GM23338 (cell line): Measurements from ENCODE around the gene LMNTD2. TPM values are rescaled to one million over a fixed set of nuclear protein-coding genes. Genes with fewer than 3 reads are reported as not detected.

Experiments used
- ATAC-seq: fragments of 200-7000 bp; cut with Tn5 transposase; 3 replicates; pipeline ENCODE4 v1.9.1; 2020
- DNase-seq: peaks from one replicate; pipeline ENCODE4 v3.0.0-alpha.2; 2015; ENCODE audit warnings: low spot score
- H2AFZ ChIP-seq: fragments of 200-600 bp; sonication (generic); 2 replicates; pipeline ENCODE4 v1.8.0; 2016; ENCODE audit warnings: antibody characterized with exemption, mild to moderate bottlenecking, moderate library complexity
- H3F3A ChIP-seq: fragments of 200-600 bp; sonication (generic); replicated peaks from 2 replicates; pipeline ENCODE4 v1.8.0; 2017; ENCODE audit warnings: antibody characterized with exemption, mixed run types, low read depth
- H3K27ac ChIP-seq: fragments of 200-600 bp; sonication (generic); 2 replicates; pipeline ENCODE4 v1.6.1; 2016; ENCODE audit warnings: low read depth
- H3K27me3 ChIP-seq: fragments of 200-600 bp; sonication (generic); 2 replicates; pipeline ENCODE4 v1.8.0; 2016; ENCODE audit warnings: mild to moderate bottlenecking, mixed run types, moderate library complexity; ENCODE audit not compliant: insufficient read depth
- H3K36me3 ChIP-seq: fragments of 200-600 bp; sonication (generic); 2 replicates; pipeline ENCODE4 v1.8.0; 2016; ENCODE audit warnings: mild to moderate bottlenecking; ENCODE audit not compliant: insufficient read depth
- H3K4me1 ChIP-seq: fragments of 200-600 bp; sonication (generic); 2 replicates; pipeline ENCODE4 v1.8.0; 2016; ENCODE audit warnings: mild to moderate bottlenecking, moderate library complexity; ENCODE audit not compliant: insufficient read depth
- H3K4me2 ChIP-seq: fragments of 200-600 bp; sonication (generic); 2 replicates; pipeline ENCODE4 v1.7.1; 2017; ENCODE audit warnings: mixed run types
- H3K4me3 ChIP-seq: fragments of 200-600 bp; sonication (generic); 2 replicates; pipeline ENCODE4 v1.6.1; 2016; ENCODE audit warnings: mixed run types
- H3K79me2 ChIP-seq: fragments of 200-600 bp; sonication (generic); replicated peaks from 2 replicates; pipeline ENCODE4 v1.8.0; 2017; ENCODE audit warnings: mild to moderate bottlenecking; ENCODE audit not compliant: insufficient read depth
- H3K9me2 ChIP-seq: fragments of 200-600 bp; sonication (generic); 2 replicates; pipeline ENCODE4 v1.8.0; 2017; ENCODE audit not compliant: insufficient read depth
- H4K20me1 ChIP-seq: fragments of 200-600 bp; sonication (generic); replicated peaks from 2 replicates; pipeline ENCODE4 v1.8.0; 2017; ENCODE audit warnings: mild to moderate bottlenecking; ENCODE audit not compliant: insufficient read depth
- H3K27ac Mint-ChIP-seq: 2 replicates; pipeline ENCODE4 v1.8.0; 2020; ENCODE audit warnings: inconsistent platforms, mild to moderate bottlenecking, moderate library complexity, mixed read lengths
- H3K27me3 Mint-ChIP-seq: 3 replicates; pipeline ENCODE4 v1.8.0; 2022; ENCODE audit warnings: low read depth, mild to moderate bottlenecking, moderate library complexity, mixed read lengths, inconsistent platforms; ENCODE audit not compliant: insufficient read depth, poor library complexity
- H3K36me3 Mint-ChIP-seq: 3 replicates; pipeline ENCODE4 v1.8.0; 2021; ENCODE audit warnings: low read depth, mild to moderate bottlenecking, inconsistent platforms, moderate library complexity, mixed read lengths
- H3K4me1 Mint-ChIP-seq: 3 replicates; pipeline ENCODE4 v1.8.0; 2020; ENCODE audit warnings: mild to moderate bottlenecking, inconsistent platforms, mixed read lengths
- H3K4me3 Mint-ChIP-seq: 3 replicates; pipeline ENCODE4 v1.8.0; 2021; ENCODE audit warnings: moderate library complexity, mild to moderate bottlenecking, inconsistent platforms, mixed read lengths
- H3K9me3 Mint-ChIP-seq: 3 replicates; pipeline ENCODE4 v1.8.0; 2020; ENCODE audit warnings: moderate library complexity, mild to moderate bottlenecking, inconsistent platforms, mixed read lengths
- CREB1 ChIP-seq: fragments of 250-450 bp; sonication (Bioruptor Pico); IDR thresholded peaks from 2 replicates; pipeline ENCODE4 v1.5.0; 2020; ENCODE audit warnings: low read depth, mild to moderate bottlenecking, moderate library complexity
- EZH2phosphoT487 ChIP-seq: fragments of 200-600 bp; sonication (generic); IDR thresholded peaks from one replicate; pipeline ENCODE4 v1.8.1; 2018; ENCODE audit warnings: antibody characterized with exemption; ENCODE audit not compliant: unreplicated experiment
- POLR2AphosphoS5 ChIP-seq: IDR thresholded peaks from 2 replicates; pipeline ENCODE4 v1.6.1; 2016; ENCODE audit warnings: antibody characterized with exemption, low read depth
- STAT1 ChIP-seq: IDR thresholded peaks from one replicate; pipeline ENCODE4 v1.6.1; 2016; ENCODE audit warnings: antibody characterized with exemption; ENCODE audit not compliant: unreplicated experiment
- ZNF331 ChIP-seq: fragments of 250-450 bp; sonication (Bioruptor Pico); IDR thresholded peaks from 2 replicates; pipeline ENCODE4 v1.5.0; 2020; ENCODE audit warnings: low read depth, mild to moderate bottlenecking, moderate library complexity
- polyA plus RNA-seq: library from polyadenylated mRNA; unstranded; fragments of >200 nt; fragmentation: Nextera tagmentation; extraction: Ambion mirVana; gene quantifications from 2 replicates; pipeline ENCODE4 v1.2.1, GENCODE V29; 2016
- total RNA-seq: library from RNA; depleted of rRNA; stranded (reverse); fragments of >200 nt; shearing (Covaris generic); gene quantifications from 2 replicates; pipeline ENCODE4 v1.2.3, GENCODE V29; 2014
- TF ChIP-seq, protein P1 (sequence below): IDR thresholded peaks from 2 replicates; pipeline ENCODE4 v1.6.1; 2016; ENCODE audit warnings: antibody characterized with exemption
- TF ChIP-seq, protein P2 (sequence below), 2 experiments: fragments of 200-600 bp in 1 of 2; sonication (generic) in 1 of 2; conservative IDR thresholded peaks; 2 replicates each; pipeline versions ENCODE4 v1.5.1 to v1.6.1; 2016 to 2017; ENCODE audit warnings: antibody characterized with exemption in 2 of 2, low read depth in 2 of 2, mild to moderate bottlenecking in 2 of 2, moderate library complexity in 1 of 2
- TF ChIP-seq, protein P3 (sequence below): fragments of 250-450 bp; sonication (Bioruptor Pico); IDR thresholded peaks from 2 replicates; pipeline ENCODE4 v1.5.0; 2020; ENCODE audit warnings: mild to moderate bottlenecking, moderate library complexity
- TF ChIP-seq, protein P4 (sequence below): IDR thresholded peaks from one replicate; pipeline ENCODE4 v1.6.1; 2018; ENCODE audit warnings: antibody characterized with exemption; ENCODE audit not compliant: unreplicated experiment

LMNTD2 gene
- total and polyA plus RNA-seq, 2 experiments from 2014 or later, result 1.3 to 2.1 TPM

DNA sequence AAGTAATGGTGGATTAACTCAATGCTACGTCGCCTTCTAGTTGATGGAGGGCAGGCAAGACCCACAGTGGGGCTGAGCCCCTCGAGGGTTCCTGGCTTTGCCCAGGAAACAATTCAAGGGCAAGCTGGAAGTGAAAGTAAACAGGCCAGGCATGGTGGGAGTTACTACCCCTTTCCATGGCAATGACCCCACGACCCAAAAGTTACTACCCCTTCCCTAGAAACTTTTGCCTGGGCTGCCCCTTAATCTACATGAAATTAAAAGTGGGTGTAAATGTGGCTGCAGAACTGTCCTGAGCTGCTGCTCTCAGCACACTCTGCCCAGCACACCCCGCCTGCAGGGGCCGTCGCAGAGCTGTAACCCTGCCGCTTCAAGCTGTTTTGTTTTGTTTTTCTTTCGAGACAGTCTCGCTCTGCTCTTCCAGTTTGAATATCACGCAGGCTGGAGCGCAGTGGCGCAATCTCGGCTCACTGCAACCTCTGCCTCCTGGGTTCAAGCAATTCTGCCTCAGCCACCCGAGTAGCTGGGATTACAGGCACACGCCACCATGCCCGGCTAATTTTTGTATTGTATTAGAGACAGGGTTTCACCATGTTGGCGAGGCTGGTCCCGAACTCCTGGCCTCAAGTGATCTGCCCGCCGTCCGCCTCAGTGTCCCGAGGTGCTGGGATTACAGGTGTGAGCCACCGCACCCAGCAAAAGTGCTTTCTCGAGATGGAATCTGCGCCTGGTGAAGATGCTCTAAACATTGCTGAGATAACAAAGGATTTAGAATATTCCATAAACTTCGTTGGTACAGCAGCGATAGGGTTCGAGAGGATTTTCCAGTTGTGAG is 47.6 kb downstream of the LMNTD2 start (continued):
- TF ChIP-seq EZH2phosphoT487 (no peak), CREB1 (no peak), ZNF331 (no peak), POLR2AphosphoS5 (no peak), STAT1 (no peak)
- TF ChIP-seq, protein P1, sequence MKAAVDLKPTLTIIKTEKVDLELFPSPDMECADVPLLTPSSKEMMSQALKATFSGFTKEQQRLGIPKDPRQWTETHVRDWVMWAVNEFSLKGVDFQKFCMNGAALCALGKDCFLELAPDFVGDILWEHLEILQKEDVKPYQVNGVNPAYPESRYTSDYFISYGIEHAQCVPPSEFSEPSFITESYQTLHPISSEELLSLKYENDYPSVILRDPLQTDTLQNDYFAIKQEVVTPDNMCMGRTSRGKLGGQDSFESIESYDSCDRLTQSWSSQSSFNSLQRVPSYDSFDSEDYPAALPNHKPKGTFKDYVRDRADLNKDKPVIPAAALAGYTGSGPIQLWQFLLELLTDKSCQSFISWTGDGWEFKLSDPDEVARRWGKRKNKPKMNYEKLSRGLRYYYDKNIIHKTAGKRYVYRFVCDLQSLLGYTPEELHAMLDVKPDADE, result no peak
- TF ChIP-seq, protein P2, sequence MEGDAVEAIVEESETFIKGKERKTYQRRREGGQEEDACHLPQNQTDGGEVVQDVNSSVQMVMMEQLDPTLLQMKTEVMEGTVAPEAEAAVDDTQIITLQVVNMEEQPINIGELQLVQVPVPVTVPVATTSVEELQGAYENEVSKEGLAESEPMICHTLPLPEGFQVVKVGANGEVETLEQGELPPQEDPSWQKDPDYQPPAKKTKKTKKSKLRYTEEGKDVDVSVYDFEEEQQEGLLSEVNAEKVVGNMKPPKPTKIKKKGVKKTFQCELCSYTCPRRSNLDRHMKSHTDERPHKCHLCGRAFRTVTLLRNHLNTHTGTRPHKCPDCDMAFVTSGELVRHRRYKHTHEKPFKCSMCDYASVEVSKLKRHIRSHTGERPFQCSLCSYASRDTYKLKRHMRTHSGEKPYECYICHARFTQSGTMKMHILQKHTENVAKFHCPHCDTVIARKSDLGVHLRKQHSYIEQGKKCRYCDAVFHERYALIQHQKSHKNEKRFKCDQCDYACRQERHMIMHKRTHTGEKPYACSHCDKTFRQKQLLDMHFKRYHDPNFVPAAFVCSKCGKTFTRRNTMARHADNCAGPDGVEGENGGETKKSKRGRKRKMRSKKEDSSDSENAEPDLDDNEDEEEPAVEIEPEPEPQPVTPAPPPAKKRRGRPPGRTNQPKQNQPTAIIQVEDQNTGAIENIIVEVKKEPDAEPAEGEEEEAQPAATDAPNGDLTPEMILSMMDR (conservative IDR thresholded peaks at IDR 0.05; ENCODE audit: low read depth in 2 of 2), result no peak

DNA sequence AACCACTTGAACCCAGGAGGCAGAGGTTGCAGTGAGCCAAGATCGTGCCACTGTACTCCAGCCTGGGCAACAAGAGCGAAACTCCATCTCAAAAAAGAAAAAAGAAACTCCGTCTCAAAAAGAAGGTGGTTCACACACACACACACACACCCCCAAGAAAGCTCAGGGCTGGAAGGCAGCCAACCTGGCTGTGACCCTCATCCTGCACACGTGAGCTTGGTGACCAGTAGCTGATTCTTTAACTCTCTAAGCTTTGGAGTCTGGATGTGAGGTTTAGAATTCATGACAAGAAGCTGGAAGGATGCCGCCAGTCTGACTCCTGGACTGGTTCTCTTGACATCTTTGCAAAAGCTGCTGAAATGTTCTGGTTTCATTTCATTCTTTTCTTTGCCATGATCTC is 51.6 kb downstream of the LMNTD2 start:
- peaks cover 11% of the 10 kb centered on the region for H3K27me3 Mint-ChIP-seq
- Histone ChIP-seq H3K9me2 (no peaks in the 10 kb centered on the region), H3F3A (peaks cover 19% of the 10 kb centered on the region), H3K27me3 (peaks cover 8% of the 10 kb centered on the region; the same call in 1 of the 2 replicates), H3K4me1 (peaks cover 9% of the 10 kb centered on the region; the same call in 1 of the 2 replicates), H3K36me3 (no peaks in the 10 kb centered on the region), H3K79me2 (peaks cover 11% of the 10 kb centered on the region), H4K20me1 (peaks cover 7% of the 10 kb centered on the region; the same call in 1 of the 2 replicates), H3K4me2 (no peak overlapping the region), H2AFZ (no peak overlapping the region), H3K27ac (no peak overlapping the region), H3K4me3 (no peak overlapping the region)
- no peak overlapping the region for H3K27ac Mint-ChIP-seq
- DNase-seq (no peak), ATAC-seq (no peak)
- no peak overlapping the region for H3K4me3 Mint-ChIP-seq
- H3K36me3 Mint-ChIP-seq, result peaks cover 16% of the 10 kb centered on the region
- H3K4me1 Mint-ChIP-seq, result peaks cover 13% of the 10 kb centered on the region
- no peaks in the 10 kb centered on the region; the same call in 2 of the 3 replicates for H3K9me3 Mint-ChIP-seq
- TF ChIP-seq, protein P3, sequence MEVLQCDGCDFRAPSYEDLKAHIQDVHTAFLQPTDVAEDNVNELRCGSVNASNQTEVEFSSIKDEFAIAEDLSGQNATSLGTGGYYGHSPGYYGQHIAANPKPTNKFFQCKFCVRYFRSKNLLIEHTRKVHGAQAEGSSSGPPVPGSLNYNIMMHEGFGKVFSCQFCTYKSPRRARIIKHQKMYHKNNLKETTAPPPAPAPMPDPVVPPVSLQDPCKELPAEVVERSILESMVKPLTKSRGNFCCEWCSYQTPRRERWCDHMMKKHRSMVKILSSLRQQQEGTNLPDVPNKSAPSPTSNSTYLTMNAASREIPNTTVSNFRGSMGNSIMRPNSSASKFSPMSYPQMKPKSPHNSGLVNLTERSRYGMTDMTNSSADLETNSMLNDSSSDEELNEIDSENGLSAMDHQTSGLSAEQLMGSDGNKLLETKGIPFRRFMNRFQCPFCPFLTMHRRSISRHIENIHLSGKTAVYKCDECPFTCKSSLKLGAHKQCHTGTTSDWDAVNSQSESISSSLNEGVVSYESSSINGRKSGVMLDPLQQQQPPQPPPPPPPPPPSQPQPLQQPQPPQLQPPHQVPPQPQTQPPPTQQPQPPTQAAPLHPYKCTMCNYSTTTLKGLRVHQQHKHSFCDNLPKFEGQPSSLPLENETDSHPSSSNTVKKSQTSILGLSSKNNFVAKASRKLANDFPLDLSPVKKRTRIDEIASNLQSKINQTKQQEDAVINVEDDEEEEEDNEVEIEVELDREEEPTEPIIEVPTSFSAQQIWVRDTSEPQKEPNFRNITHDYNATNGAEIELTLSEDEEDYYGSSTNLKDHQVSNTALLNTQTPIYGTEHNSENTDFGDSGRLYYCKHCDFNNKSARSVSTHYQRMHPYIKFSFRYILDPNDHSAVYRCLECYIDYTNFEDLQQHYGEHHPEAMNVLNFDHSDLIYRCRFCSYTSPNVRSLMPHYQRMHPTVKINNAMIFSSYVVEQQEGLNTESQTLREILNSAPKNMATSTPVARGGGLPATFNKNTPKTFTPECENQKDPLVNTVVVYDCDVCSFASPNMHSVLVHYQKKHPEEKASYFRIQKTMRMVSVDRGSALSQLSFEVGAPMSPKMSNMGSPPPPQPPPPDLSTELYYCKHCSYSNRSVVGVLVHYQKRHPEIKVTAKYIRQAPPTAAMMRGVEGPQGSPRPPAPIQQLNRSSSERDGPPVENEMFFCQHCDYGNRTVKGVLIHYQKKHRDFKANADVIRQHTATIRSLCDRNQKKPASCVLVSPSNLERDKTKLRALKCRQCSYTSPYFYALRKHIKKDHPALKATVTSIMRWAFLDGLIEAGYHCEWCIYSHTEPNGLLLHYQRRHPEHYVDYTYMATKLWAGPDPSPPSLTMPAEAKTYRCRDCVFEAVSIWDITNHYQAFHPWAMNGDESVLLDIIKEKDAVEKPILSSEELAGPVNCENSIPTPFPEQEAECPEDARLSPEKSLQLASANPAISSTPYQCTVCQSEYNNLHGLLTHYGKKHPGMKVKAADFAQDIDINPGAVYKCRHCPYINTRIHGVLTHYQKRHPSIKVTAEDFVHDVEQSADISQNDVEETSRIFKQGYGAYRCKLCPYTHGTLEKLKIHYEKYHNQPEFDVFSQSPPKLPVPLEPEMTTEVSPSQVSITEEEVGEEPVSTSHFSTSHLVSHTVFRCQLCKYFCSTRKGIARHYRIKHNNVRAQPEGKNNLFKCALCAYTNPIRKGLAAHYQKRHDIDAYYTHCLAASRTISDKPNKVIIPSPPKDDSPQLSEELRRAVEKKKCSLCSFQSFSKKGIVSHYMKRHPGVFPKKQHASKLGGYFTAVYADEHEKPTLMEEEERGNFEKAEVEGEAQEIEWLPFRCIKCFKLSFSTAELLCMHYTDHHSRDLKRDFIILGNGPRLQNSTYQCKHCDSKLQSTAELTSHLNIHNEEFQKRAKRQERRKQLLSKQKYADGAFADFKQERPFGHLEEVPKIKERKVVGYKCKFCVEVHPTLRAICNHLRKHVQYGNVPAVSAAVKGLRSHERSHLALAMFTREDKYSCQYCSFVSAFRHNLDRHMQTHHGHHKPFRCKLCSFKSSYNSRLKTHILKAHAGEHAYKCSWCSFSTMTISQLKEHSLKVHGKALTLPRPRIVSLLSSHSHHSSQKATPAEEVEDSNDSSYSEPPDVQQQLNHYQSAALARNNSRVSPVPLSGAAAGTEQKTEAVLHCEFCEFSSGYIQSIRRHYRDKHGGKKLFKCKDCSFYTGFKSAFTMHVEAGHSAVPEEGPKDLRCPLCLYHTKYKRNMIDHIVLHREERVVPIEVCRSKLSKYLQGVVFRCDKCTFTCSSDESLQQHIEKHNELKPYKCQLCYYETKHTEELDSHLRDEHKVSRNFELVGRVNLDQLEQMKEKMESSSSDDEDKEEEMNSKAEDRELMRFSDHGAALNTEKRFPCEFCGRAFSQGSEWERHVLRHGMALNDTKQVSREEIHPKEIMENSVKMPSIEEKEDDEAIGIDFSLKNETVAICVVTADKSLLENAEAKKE (CRISPR knock-in tag), result no peak
- TF ChIP-seq, protein P4, sequence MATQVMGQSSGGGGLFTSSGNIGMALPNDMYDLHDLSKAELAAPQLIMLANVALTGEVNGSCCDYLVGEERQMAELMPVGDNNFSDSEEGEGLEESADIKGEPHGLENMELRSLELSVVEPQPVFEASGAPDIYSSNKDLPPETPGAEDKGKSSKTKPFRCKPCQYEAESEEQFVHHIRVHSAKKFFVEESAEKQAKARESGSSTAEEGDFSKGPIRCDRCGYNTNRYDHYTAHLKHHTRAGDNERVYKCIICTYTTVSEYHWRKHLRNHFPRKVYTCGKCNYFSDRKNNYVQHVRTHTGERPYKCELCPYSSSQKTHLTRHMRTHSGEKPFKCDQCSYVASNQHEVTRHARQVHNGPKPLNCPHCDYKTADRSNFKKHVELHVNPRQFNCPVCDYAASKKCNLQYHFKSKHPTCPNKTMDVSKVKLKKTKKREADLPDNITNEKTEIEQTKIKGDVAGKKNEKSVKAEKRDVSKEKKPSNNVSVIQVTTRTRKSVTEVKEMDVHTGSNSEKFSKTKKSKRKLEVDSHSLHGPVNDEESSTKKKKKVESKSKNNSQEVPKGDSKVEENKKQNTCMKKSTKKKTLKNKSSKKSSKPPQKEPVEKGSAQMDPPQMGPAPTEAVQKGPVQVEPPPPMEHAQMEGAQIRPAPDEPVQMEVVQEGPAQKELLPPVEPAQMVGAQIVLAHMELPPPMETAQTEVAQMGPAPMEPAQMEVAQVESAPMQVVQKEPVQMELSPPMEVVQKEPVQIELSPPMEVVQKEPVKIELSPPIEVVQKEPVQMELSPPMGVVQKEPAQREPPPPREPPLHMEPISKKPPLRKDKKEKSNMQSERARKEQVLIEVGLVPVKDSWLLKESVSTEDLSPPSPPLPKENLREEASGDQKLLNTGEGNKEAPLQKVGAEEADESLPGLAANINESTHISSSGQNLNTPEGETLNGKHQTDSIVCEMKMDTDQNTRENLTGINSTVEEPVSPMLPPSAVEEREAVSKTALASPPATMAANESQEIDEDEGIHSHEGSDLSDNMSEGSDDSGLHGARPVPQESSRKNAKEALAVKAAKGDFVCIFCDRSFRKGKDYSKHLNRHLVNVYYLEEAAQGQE, result no peak
- TF ChIP-seq, protein P2 (conservative IDR thresholded peaks at IDR 0.05; ENCODE audit: low read depth in 2 of 2), result no peak
